Measurements from ENCODE around the gene TEC. TPM values are rescaled to one million over a fixed set of nuclear protein-coding genes. Genes with fewer than 3 reads are reported as not detected.

TEC gene
- total and polyA plus RNA-seq, 4 donors, result 0.98 to 2.6 (median 1.6) TPM

- H3K4me1 ChIP-seq (ENCODE audit: control insufficient read depth, insufficient read depth, low read length), result no peaks in the 10 kb centered on the region
- H3K9me3 ChIP-seq (ENCODE audit: control insufficient read depth, insufficient read depth, low read length), result no peaks in the 10 kb centered on the region
- no peaks in the 10 kb centered on the region for H3K27me3 ChIP-seq (ENCODE audit: control insufficient read depth, insufficient read depth, low read length)
- DNase-seq (ENCODE audit: low read depth in 4 of 6, low spot score in 6 of 6), result peak in 2 of 6 donors; percentile 40 to 60
- H3K4me3 ChIP-seq (ENCODE audit: low read depth, low read length), result no peak overlapping the region
- no peaks in the 10 kb centered on the region for H3K36me3 ChIP-seq (ENCODE audit: control insufficient read depth, insufficient read depth, low read length)
- 75% methylated on average over 1 of the region's 5 CpGs for WGBS (ENCODE audit: insufficient coverage)
- no peak overlapping the region for H3K27ac ChIP-seq (ENCODE audit: low read depth, low read length)
These were observed 160.0 kb downstream of the TEC start for GRCh38 chr4:48109413-48110263.

- Histone ChIP-seq H3K9me3 (ENCODE audit: control insufficient read depth, insufficient read depth, low read length) (no peaks in the 10 kb centered on the region), H3K4me3 (ENCODE audit: low read depth, low read length) (no peak overlapping the region)
- WGBS (ENCODE audit: insufficient coverage), result no CpG with 5 or more reads among the region's 2 CpGs
These were observed 161.1 kb downstream of the TEC start for GRCh38 chr4:48108309-48109073.

GRCh38 chr4:48105230-48105629 lies 164.4 kb downstream of the TEC start:
- Histone ChIP-seq H3K36me3 (ENCODE audit: control insufficient read depth, insufficient read depth, low read length) (no peaks in the 10 kb centered on the region), H3K4me3 (ENCODE audit: low read depth, low read length) (no peak overlapping the region), H3K4me1 (ENCODE audit: control insufficient read depth, insufficient read depth, low read length) (no peaks in the 10 kb centered on the region), H3K27ac (ENCODE audit: low read depth, low read length) (no peak overlapping the region), H3K9me3 (ENCODE audit: control insufficient read depth, insufficient read depth, low read length) (no peaks in the 10 kb centered on the region), H3K27me3 (ENCODE audit: control insufficient read depth, insufficient read depth, low read length) (no peaks in the 10 kb centered on the region)
- no CpG with 5 or more reads among the region's 1 CpG for WGBS (ENCODE audit: insufficient coverage)
- DNase-seq (ENCODE audit: low read depth in 4 of 6, low spot score in 6 of 6), result no peak

More at GRCh38 chr4:48108309-48109073, 161.1 kb downstream of the TEC start:
- H3K36me3 ChIP-seq (ENCODE audit: control insufficient read depth, insufficient read depth, low read length), result no peaks in the 10 kb centered on the region
- no peak for DNase-seq (ENCODE audit: low read depth in 4 of 6, low spot score in 6 of 6)
- H3K27ac ChIP-seq (ENCODE audit: low read depth, low read length), result no peak overlapping the region
- no peaks in the 10 kb centered on the region for H3K4me1 ChIP-seq (ENCODE audit: control insufficient read depth, insufficient read depth, low read length)
- H3K27me3 ChIP-seq (ENCODE audit: control insufficient read depth, insufficient read depth, low read length), result no peaks in the 10 kb centered on the region

GRCh38 chr4:48103483-48104139 lies 166.0 kb downstream of the TEC start:
- DNase-seq (ENCODE audit: low read depth in 4 of 6, low spot score in 6 of 6), result no peak
- Histone ChIP-seq H3K9me3 (ENCODE audit: control insufficient read depth, insufficient read depth, low read length) (no peaks in the 10 kb centered on the region), H3K27me3 (ENCODE audit: control insufficient read depth, insufficient read depth, low read length) (no peaks in the 10 kb centered on the region), H3K36me3 (ENCODE audit: control insufficient read depth, insufficient read depth, low read length) (no peaks in the 10 kb centered on the region), H3K27ac (ENCODE audit: low read depth, low read length) (no peak overlapping the region), H3K4me3 (ENCODE audit: low read depth, low read length) (no peak overlapping the region), H3K4me1 (ENCODE audit: control insufficient read depth, insufficient read depth, low read length) (no peaks in the 10 kb centered on the region)
- WGBS (ENCODE audit: insufficient coverage), result 87% methylated on average over 2 of the region's 3 CpGs

GRCh38 chr4:48102303-48102702 lies 167.3 kb downstream of the TEC start:
- Histone ChIP-seq H3K4me1 (ENCODE audit: control insufficient read depth, insufficient read depth, low read length) (no peaks in the 10 kb centered on the region), H3K9me3 (ENCODE audit: control insufficient read depth, insufficient read depth, low read length) (no peaks in the 10 kb centered on the region), H3K4me3 (ENCODE audit: low read depth, low read length) (no peak overlapping the region), H3K27me3 (ENCODE audit: control insufficient read depth, insufficient read depth, low read length) (no peaks in the 10 kb centered on the region), H3K27ac (ENCODE audit: low read depth, low read length) (no peak overlapping the region), H3K36me3 (ENCODE audit: control insufficient read depth, insufficient read depth, low read length) (no peaks in the 10 kb centered on the region)
- DNase-seq (ENCODE audit: low read depth in 4 of 6, low spot score in 6 of 6), result no peak
- WGBS (ENCODE audit: insufficient coverage), result no CpG with 5 or more reads among the region's 3 CpGs

GRCh38 chr4:48100256-48100655 lies 169.4 kb downstream of the TEC start:
- no peaks in the 10 kb centered on the region for H3K36me3 ChIP-seq (ENCODE audit: control insufficient read depth, insufficient read depth, low read length)
- no peak overlapping the region for H3K27ac ChIP-seq (ENCODE audit: low read depth, low read length)
- H3K4me1 ChIP-seq (ENCODE audit: control insufficient read depth, insufficient read depth, low read length), result no peaks in the 10 kb centered on the region
- DNase-seq (ENCODE audit: low read depth in 4 of 6, low spot score in 6 of 6), result no peak
- no CpG with 5 or more reads among the region's 1 CpG for WGBS (ENCODE audit: insufficient coverage)
- H3K4me3 ChIP-seq (ENCODE audit: low read depth, low read length), result no peak overlapping the region
- H3K9me3 ChIP-seq (ENCODE audit: control insufficient read depth, insufficient read depth, low read length), result no peaks in the 10 kb centered on the region
- H3K27me3 ChIP-seq (ENCODE audit: control insufficient read depth, insufficient read depth, low read length), result no peaks in the 10 kb centered on the region

GRCh38 chr4:48095441-48095840 lies 174.2 kb downstream of the TEC start:
- no peak for DNase-seq (ENCODE audit: low read depth in 4 of 6, low spot score in 6 of 6)
- Histone ChIP-seq H3K4me1 (ENCODE audit: control insufficient read depth, insufficient read depth, low read length) (no peaks in the 10 kb centered on the region), H3K9me3 (ENCODE audit: control insufficient read depth, insufficient read depth, low read length) (no peaks in the 10 kb centered on the region), H3K4me3 (ENCODE audit: low read depth, low read length) (no peak overlapping the region), H3K27ac (ENCODE audit: low read depth, low read length) (no peak overlapping the region), H3K36me3 (ENCODE audit: control insufficient read depth, insufficient read depth, low read length) (no peaks in the 10 kb centered on the region), H3K27me3 (ENCODE audit: control insufficient read depth, insufficient read depth, low read length) (no peaks in the 10 kb centered on the region)
- 81% methylated on average over 2 of the region's 2 CpGs for WGBS (ENCODE audit: insufficient coverage)

GRCh38 chr4:48093991-48094416 lies 175.6 kb downstream of the TEC start:
- H3K36me3 ChIP-seq (ENCODE audit: control insufficient read depth, insufficient read depth, low read length), result no peaks in the 10 kb centered on the region
- H3K4me1 ChIP-seq (ENCODE audit: control insufficient read depth, insufficient read depth, low read length), result no peaks in the 10 kb centered on the region
- WGBS (ENCODE audit: insufficient coverage), result 33% methylated on average over 1 of the region's 3 CpGs
- H3K27me3 ChIP-seq (ENCODE audit: control insufficient read depth, insufficient read depth, low read length), result no peaks in the 10 kb centered on the region
- H3K27ac ChIP-seq (ENCODE audit: low read depth, low read length), result no peak overlapping the region
- no peaks in the 10 kb centered on the region for H3K9me3 ChIP-seq (ENCODE audit: control insufficient read depth, insufficient read depth, low read length)
- no peak overlapping the region for H3K4me3 ChIP-seq (ENCODE audit: low read depth, low read length)
- DNase-seq (ENCODE audit: low read depth in 4 of 6, low spot score in 6 of 6), result no peak

- H3K9me3 ChIP-seq (ENCODE audit: control insufficient read depth, insufficient read depth, low read length), result no peaks in the 10 kb centered on the region
- DNase-seq (ENCODE audit: low read depth in 4 of 6, low spot score in 6 of 6), result no peak
- no peaks in the 10 kb centered on the region for H3K36me3 ChIP-seq (ENCODE audit: control insufficient read depth, insufficient read depth, low read length)
- 71% methylated on average over 4 of the region's 5 CpGs for WGBS (ENCODE audit: insufficient coverage)
- H3K27ac ChIP-seq (ENCODE audit: low read depth, low read length), result no peak overlapping the region
- no peak overlapping the region for H3K4me3 ChIP-seq (ENCODE audit: low read depth, low read length)
- H3K27me3 ChIP-seq (ENCODE audit: control insufficient read depth, insufficient read depth, low read length), result no peaks in the 10 kb centered on the region
- H3K4me1 ChIP-seq (ENCODE audit: control insufficient read depth, insufficient read depth, low read length), result no peaks in the 10 kb centered on the region
These were observed 179.0 kb downstream of the TEC start for GRCh38 chr4:48090621-48091020.
